ENCODE results near the gene STAP1.
"Not testable (repeated sequence)": the region's sequence is repeated elsewhere in the genome, so short reads cannot be mapped to it uniquely, and the experiment has no call there.

STAP1 gene

DNA sequence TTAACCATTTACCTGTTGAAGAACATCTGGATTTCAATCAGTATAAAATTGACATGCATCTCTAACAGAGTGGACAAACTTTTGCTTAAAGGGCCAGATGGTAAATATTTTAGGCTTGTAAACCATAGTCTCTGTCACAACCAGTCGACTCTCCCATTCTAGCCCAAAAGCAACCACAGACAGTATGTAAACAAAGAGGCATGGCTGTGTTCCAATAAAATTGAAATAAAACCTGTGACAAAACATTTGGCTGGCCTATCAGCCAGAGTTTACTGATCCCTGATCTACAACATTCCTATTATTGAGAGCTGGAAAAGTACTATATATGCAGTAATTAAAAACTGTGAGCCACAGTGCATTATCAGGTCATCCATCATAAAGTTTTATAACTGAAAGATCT, 16.5 kb upstream of the STAP1 start:
- no peak for DNase-seq (ENCODE audit: insufficient read length)
- TF ChIP-seq TAF1 (IDR thresholded peaks at IDR 0.05; ENCODE audit: borderline replicate concordance, low read depth, low read length) = no peak
- TF ChIP-seq POLR2AphosphoS5 (IDR thresholded peaks at IDR 0.05; ENCODE audit: low read depth, low read length) = no peak
- no peak for TF ChIP-seq POLR2A (IDR thresholded peaks at IDR 0.05; ENCODE audit: low read depth, low read length)
- no peak for FAIRE-seq

DNA sequence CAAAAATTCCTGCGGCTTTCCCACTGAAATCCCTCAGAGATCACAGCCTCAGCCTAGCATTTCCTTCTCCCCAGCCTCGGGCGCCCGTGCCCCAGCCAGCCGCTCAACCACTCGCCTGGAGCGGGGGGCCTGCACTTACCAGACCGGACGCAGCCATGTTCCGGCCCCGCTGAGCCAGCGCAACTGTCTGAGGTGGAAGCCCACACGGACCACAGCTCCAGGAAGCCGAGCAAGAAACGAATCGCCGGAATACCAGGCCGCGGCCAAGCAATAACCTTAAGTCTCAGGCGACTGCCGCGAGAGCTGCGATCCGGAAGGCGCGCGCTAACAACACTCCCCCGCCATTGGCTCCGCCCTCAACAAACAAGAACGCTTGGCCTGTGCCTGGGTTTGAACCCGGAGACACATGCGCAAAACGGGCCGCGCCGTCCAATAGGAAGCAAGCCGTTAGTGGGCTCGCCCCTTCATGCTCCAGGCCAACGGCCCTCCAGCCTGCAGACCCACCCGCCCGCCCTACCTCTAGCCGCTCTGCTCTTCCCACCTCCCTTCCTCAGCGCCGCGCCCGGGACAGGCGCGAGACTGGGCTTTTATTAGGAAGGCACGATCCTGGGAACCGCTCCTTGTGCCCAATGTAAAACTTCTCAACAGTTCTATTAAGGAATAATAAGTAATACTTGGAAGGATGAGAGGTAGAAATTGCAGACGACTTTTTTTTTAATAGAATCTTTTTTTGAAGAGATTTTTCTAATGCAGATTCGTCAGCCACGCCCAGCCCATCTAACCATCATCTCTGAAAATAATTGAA, 13.1 kb upstream of the STAP1 start, which contains the start of gene CENPC:
TSS of gene CENPC (minus strand) at position 305 of the 805 bp plus-strand sequence. CDS start at position 157, 148 bp downstream.
- TF ChIP-seq POLR2A (IDR thresholded peaks at IDR 0.05; ENCODE audit: low read depth, low read length) = peak; percentile 97
- TF ChIP-seq TAF1 (IDR thresholded peaks at IDR 0.05; ENCODE audit: borderline replicate concordance, low read depth, low read length) = peak; percentile 94
- TF ChIP-seq POLR2AphosphoS5 (IDR thresholded peaks at IDR 0.05; ENCODE audit: low read depth, low read length) = peak; percentile 96
- FAIRE-seq = peak; percentile 95
- peak; percentile 65 for DNase-seq (ENCODE audit: insufficient read length)

DNA sequence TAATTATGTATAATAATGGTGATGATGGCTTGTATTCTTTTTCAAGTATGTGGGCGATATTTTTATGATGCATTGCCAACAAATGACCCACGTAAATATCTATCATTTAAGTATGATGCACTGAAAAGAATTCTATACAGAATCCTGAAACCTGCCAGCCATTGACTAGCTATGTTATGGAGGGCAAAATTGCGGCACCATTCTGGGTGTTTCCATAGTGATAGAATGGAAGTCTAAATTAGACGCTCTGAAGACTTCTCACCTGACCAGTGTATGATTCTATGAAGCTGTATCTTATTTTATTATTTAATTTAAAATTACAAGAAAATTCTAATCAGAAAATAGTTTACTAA, 12.5 kb upstream of the STAP1 start:
- FAIRE-seq (peak; percentile 9), DNase-seq (ENCODE audit: insufficient read length) (no peak)
- TF ChIP-seq POLR2A (IDR thresholded peaks at IDR 0.05; ENCODE audit: low read depth, low read length) (no peak), POLR2AphosphoS5 (IDR thresholded peaks at IDR 0.05; ENCODE audit: low read depth, low read length) (no peak), TAF1 (IDR thresholded peaks at IDR 0.05; ENCODE audit: borderline replicate concordance, low read depth, low read length) (no peak)

DNA sequence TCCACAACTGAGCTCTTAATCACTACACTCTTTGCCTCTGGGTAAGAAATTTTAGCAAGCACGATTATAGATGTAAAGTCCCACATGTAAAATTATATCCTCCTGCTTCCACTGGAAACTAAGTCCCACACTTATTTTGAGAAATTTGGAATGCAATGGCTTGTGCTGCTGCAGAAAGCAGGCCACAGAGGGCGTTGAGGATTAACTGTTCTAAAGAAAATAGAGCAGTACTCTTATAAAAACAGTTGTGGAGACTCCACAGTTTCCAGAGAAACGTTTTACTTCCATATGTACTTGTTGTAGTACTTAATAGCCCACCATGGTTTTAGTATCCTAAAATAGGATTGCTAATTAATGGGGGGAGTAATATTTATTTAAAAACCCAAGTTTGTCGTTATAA, 11.6 kb upstream of the STAP1 start:
- no peak for FAIRE-seq
- no peak for DNase-seq (ENCODE audit: insufficient read length)
- TF ChIP-seq POLR2A (IDR thresholded peaks at IDR 0.05; ENCODE audit: low read depth, low read length) (no peak), POLR2AphosphoS5 (IDR thresholded peaks at IDR 0.05; ENCODE audit: low read depth, low read length) (no peak), TAF1 (IDR thresholded peaks at IDR 0.05; ENCODE audit: borderline replicate concordance, low read depth, low read length) (no peak)

DNA sequence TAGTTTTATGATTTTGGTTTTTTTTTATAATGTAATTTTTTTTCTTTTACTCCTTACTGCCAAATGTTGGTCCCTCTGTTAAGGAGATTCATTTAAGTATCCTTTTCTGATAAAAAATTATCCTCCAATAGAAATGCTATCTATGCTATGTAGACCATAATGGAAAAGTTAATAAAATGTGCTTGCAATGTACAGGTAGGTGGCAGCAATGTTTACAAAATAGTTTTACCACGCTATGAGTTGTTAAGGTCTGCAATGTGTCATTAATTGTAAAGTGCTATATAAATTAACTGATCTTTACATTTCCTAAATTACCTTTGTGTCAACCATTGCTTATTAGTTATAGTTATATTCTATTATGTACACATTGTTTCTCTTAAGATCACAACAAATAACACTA, 9.4 kb upstream of the STAP1 start:
- FAIRE-seq (peak; percentile 73), DNase-seq (ENCODE audit: insufficient read length) (no peak)
- no peak for TF ChIP-seq POLR2A (IDR thresholded peaks at IDR 0.05; ENCODE audit: low read depth, low read length)
- no peak for TF ChIP-seq POLR2AphosphoS5 (IDR thresholded peaks at IDR 0.05; ENCODE audit: low read depth, low read length)
- TF ChIP-seq TAF1 (IDR thresholded peaks at IDR 0.05; ENCODE audit: borderline replicate concordance, low read depth, low read length) = no peak

DNA sequence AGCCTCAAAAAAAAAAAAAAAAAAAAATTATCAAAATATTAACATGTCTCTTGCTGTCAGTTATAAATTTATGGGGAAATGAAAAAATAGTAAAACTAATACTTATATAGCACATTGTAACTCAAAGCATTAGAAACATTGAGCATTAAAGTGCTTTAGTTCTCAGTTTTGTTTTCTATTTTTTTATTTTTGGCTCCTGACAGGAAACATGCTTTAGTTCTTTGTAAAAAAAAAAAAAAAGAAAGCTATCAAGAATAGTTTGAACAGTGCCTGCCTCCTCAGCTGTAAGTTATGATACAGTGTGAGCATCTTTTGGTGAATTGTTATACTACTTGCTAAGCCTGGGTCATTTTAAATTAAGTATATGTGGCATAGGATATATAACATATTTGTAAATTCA, 8.1 kb upstream of the STAP1 start:
- no peak for TF ChIP-seq POLR2AphosphoS5 (IDR thresholded peaks at IDR 0.05; ENCODE audit: low read depth, low read length)
- TF ChIP-seq POLR2A (IDR thresholded peaks at IDR 0.05; ENCODE audit: low read depth, low read length) = no peak
- TF ChIP-seq TAF1 (IDR thresholded peaks at IDR 0.05; ENCODE audit: borderline replicate concordance, low read depth, low read length) = no peak
- DNase-seq (ENCODE audit: insufficient read length) (no peak), FAIRE-seq (no peak)

DNA sequence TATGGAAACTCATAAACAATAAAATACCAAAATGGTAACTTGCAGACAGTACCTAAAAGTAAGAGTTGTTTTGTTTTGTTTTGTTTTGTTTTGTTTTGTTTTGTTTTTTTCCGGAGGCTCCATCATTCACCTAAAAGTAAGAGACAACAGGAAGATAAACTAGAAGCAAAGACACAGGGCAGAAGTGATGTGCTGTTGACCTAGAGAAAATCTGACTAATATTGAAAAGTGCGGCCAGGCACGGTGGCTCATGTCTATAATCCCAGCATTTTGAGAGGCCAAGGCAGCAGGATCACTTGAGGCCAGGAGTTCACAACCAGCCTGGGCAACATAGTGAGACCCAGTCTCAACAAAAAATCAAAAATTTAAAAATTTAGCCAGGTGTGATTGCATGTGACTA, 7.7 kb upstream of the STAP1 start:
- peak; percentile 70 for FAIRE-seq
- no peak for DNase-seq (ENCODE audit: insufficient read length)
- TF ChIP-seq POLR2A (IDR thresholded peaks at IDR 0.05; ENCODE audit: low read depth, low read length) (no peak), TAF1 (IDR thresholded peaks at IDR 0.05; ENCODE audit: borderline replicate concordance, low read depth, low read length) (no peak), POLR2AphosphoS5 (IDR thresholded peaks at IDR 0.05; ENCODE audit: low read depth, low read length) (no peak)

DNA sequence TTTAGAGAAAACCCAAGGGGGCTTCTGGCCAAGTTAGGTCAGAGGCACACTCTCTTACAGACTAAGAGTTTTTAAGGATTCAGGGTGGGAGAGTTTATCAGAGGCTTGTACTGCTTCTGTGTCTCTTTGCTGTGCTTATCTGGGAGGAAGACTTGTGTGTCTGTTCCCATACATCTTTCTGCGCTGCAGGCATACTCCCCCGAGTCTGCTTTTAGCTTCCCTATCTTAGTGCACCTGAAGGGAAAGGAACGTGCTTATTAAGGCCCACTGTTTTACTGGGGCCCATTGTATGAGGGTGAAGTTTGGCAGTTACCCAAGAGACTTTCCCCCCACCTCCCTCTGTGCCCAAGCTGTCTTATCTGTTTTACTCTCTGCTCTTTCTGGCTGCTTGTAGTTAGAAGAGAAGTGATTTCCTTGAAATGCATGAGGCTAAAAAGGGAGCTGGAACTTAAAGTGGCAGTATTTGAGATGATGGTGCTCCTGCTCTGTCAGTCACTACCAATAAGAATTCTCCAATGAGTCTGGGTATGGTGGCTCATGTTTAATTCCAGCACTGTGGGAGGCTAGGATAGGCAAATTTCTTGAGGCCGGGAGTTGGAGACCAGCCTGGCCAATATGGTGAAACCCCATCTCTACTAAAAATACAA, 6.3 kb upstream of the STAP1 start:
- not testable (repeated sequence) for FAIRE-seq; DNase-seq (ENCODE audit: insufficient read length)

DNA sequence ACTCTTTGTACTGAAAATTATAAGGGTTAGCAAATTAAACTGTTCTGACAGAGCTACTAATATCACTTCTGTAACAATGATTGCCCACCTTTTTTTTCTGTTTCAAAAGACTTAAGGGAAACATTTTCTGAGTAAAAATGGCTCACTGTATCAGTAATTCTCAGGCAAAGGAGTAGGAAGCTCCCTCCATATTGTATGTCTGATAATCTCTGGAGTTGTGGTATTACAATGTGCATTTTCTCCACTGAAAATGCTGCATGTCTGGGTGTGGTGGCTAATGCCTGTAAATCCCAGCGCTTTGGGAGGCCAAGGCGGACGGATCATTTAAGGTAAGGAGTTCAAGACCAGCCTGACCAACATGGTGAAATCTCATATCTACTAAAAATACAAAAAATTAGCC, 4.4 kb upstream of the STAP1 start:
- no peak for DNase-seq (ENCODE audit: insufficient read length)
- TF ChIP-seq POLR2A (IDR thresholded peaks at IDR 0.05; ENCODE audit: low read depth, low read length) = no peak
- no peak for TF ChIP-seq TAF1 (IDR thresholded peaks at IDR 0.05; ENCODE audit: borderline replicate concordance, low read depth, low read length)
- no peak for TF ChIP-seq POLR2AphosphoS5 (IDR thresholded peaks at IDR 0.05; ENCODE audit: low read depth, low read length)
- no peak for FAIRE-seq

DNA sequence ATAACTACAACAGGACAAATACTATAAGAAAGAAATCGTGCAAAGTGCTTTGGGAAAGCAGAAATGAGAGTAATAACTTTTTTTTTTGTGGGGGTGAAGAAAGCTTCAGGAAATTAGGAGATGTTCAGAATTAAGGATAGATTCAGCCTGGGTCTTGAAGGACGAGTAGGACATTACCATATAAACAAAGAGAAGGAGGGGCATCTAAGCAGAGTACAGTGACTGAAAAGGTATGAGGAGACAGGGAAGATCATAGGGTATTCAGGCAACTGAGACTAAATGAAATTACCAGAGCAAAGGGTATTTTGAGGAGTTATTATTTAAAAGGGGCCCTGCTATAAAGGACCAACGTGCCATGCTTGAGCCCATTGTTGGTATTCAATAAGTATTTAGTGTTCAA, 3.1 kb upstream of the STAP1 start:
- no peak for DNase-seq (ENCODE audit: insufficient read length)
- no peak for TF ChIP-seq POLR2A (IDR thresholded peaks at IDR 0.05; ENCODE audit: low read depth, low read length)
- TF ChIP-seq TAF1 (IDR thresholded peaks at IDR 0.05; ENCODE audit: borderline replicate concordance, low read depth, low read length) = no peak
- TF ChIP-seq POLR2AphosphoS5 (IDR thresholded peaks at IDR 0.05; ENCODE audit: low read depth, low read length) = no peak
- no peak for FAIRE-seq

DNA sequence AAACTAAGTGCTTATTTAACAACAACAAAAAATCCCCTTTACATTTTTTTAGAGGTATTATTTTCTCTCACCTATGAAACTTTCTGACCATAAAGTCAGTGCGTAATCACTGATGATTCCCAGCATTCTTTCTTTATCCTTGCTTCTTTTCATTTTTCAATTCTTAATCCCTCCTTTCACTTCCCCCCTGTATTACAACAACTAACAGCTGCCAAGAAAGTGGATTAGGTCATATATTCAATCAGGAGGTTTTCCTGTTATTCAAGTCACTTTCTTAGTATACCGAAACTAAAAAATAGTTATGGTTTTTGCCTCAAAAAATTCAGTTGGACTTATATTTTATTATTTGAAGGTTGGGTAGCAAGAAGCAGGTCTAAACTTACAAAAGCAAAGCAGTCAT, 2.1 kb upstream of the STAP1 start:
- no peak for TF ChIP-seq TAF1 (IDR thresholded peaks at IDR 0.05; ENCODE audit: borderline replicate concordance, low read depth, low read length)
- no peak for TF ChIP-seq POLR2AphosphoS5 (IDR thresholded peaks at IDR 0.05; ENCODE audit: low read depth, low read length)
- TF ChIP-seq POLR2A (IDR thresholded peaks at IDR 0.05; ENCODE audit: low read depth, low read length) = no peak
- FAIRE-seq = peak; percentile 67

DNA sequence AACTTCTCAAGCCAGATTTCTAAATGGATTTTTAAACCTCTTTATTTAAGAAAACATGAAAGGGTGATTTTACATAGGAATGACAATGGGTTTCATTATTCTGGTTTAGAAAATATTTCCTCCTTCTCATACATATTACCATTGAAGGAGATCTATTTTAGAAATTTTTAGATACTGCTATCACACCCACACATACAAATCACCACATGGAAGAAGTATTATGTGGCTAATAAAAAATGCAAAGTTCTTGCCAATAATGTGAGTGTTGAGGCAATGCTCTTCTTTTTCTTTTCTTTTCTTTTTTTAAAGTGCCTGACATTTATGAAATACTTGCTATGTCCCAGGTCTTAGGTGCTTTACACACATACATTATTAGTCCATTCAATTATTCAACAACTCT, 6.8 kb downstream of the STAP1 start:
- DNase-seq (ENCODE audit: insufficient read length) (no peak), FAIRE-seq (no peak)
- no peak for TF ChIP-seq POLR2AphosphoS5 (IDR thresholded peaks at IDR 0.05; ENCODE audit: low read depth, low read length)
- no peak for TF ChIP-seq POLR2A (IDR thresholded peaks at IDR 0.05; ENCODE audit: low read depth, low read length)
- TF ChIP-seq TAF1 (IDR thresholded peaks at IDR 0.05; ENCODE audit: borderline replicate concordance, low read depth, low read length) = no peak

More for the DNA sequence above, 2.1 kb upstream of the STAP1 start:
- no peak for DNase-seq (ENCODE audit: insufficient read length)

Data from GM12892 (cell line).